H1 (cell line): ENCODE data around the gene ITPK1.

Experiments
- CHD1 ChIP-seq: IDR thresholded peaks from 2 replicates; pipeline ENCODE4 v1.6.1; 2012; ENCODE audit warnings: low read depth, low read length, improper control_type of control experiment
- CTCF ChIP-seq, 3 experiments: IDR thresholded peaks; 1 replicate in 2 of 3; 2 replicates in 1 of 3; pipeline versions ENCODE4 v1.5.1 to v1.6.1; 2011; ENCODE audit warnings: low read length in 3 of 3, mild to moderate bottlenecking in 3 of 3, inconsistent platforms in 2 of 3, low read depth in 1 of 3, moderate library complexity in 1 of 3; ENCODE audit not compliant: insufficient read depth in 1 of 3; ENCODE audit errors: control extremely low read depth in 1 of 3
- JUND ChIP-seq: IDR thresholded peaks from 2 replicates; pipeline ENCODE4 v1.6.1; 2011; ENCODE audit warnings: mild to moderate bottlenecking, improper control_type of control experiment, low read length
- MAX ChIP-seq: IDR thresholded peaks from 2 replicates; pipeline ENCODE4 v1.6.1; 2012; ENCODE audit warnings: inconsistent platforms
- POLR2A ChIP-seq, 2 experiments: IDR thresholded peaks; 1 replicate in 1 of 2; 2 replicates in 1 of 2; pipeline ENCODE4 v1.6.1; 2011; ENCODE audit warnings: low read depth in 2 of 2, low read length in 2 of 2, mild to moderate bottlenecking in 2 of 2; ENCODE audit errors: control extremely low read depth in 1 of 2
- POLR2AphosphoS5 ChIP-seq: IDR thresholded peaks from 2 replicates; pipeline ENCODE4 v1.6.1; 2011; ENCODE audit warnings: low read depth, low read length
- SRF ChIP-seq: IDR thresholded peaks from 2 replicates; pipeline ENCODE4 v1.6.1; 2011; ENCODE audit warnings: mild to moderate bottlenecking, low read depth, low read length, moderate library complexity
- TCF12 ChIP-seq: IDR thresholded peaks from 2 replicates; pipeline ENCODE4 v1.6.1; 2011; ENCODE audit warnings: low read depth, mild to moderate bottlenecking, low read length

- TF ChIP-seq POLR2AphosphoS5 (no peak), CTCF (IDR thresholded peaks at IDR 0.05; ENCODE audit: control extremely low read depth in 1 of 3, insufficient read depth in 1 of 3, low read depth in 1 of 3, low read length in 3 of 3) (no peak), TCF12 (no peak), POLR2A (IDR thresholded peaks at IDR 0.05; ENCODE audit: control extremely low read depth in 1 of 2, low read depth in 2 of 2, low read length in 2 of 2) (no peak), JUND (no peak), SRF (no peak), CHD1 (no peak), MAX (no peak)
Observed at GRCh38 chr14:93049867-93050331, 65.8 kb downstream of the ITPK1 start.
